Measurements from ENCODE around the gene GAS2L1. TPM values are rescaled to one million over a fixed set of nuclear protein-coding genes. Genes with fewer than 3 reads are reported as not detected.

GAS2L1 gene
- total RNA-seq, 1 donor: 11.6 TPM

GRCh38 chr22:29336751-29337490 lies 30.5 kb downstream of the GAS2L1 start:
- DNase-seq (ENCODE audit: insufficient read length, low spot score, missing footprints): peak; percentile 61
- Histone ChIP-seq H3K27ac (ENCODE audit: low read depth, low read length) (no peak overlapping the region), H3K4me1 (ENCODE audit: insufficient read depth, low read length) (no peaks in the 10 kb centered on the region), H3K9me3 (ENCODE audit: low read depth, low read length) (no peaks in the 10 kb centered on the region), H3K27me3 (ENCODE audit: insufficient read depth, low read length) (no peaks in the 10 kb centered on the region), H2AFZ (ENCODE audit: low read length) (no peak overlapping the region), H3K79me2 (ENCODE audit: insufficient read depth, low read length) (no peaks in the 10 kb centered on the region), H3K4me3 (ENCODE audit: insufficient read depth, low read length) (no peak overlapping the region), H3K4me2 (ENCODE audit: insufficient read depth, low read length) (no peak overlapping the region), H3K36me3 (ENCODE audit: insufficient read depth, low read length) (peaks cover 46% of the 10 kb centered on the region), H4K20me1 (ENCODE audit: insufficient read depth, low read length) (peaks cover 4% of the 10 kb centered on the region)
- no peak for TF ChIP-seq CTCF (IDR thresholded peaks at IDR 0.05; ENCODE audit: extremely low read depth, low read depth, low read length)

GRCh38 chr22:29337631-29338284 lies 31.3 kb downstream of the GAS2L1 start:
- Histone ChIP-seq H3K79me2 (ENCODE audit: insufficient read depth, low read length) (no peaks in the 10 kb centered on the region), H3K36me3 (ENCODE audit: insufficient read depth, low read length) (peaks cover 46% of the 10 kb centered on the region), H3K4me3 (ENCODE audit: insufficient read depth, low read length) (no peak overlapping the region), H3K27me3 (ENCODE audit: insufficient read depth, low read length) (no peaks in the 10 kb centered on the region), H2AFZ (ENCODE audit: low read length) (no peak overlapping the region), H3K4me2 (ENCODE audit: insufficient read depth, low read length) (no peak overlapping the region), H3K4me1 (ENCODE audit: insufficient read depth, low read length) (no peaks in the 10 kb centered on the region), H3K27ac (ENCODE audit: low read depth, low read length) (no peak overlapping the region), H4K20me1 (ENCODE audit: insufficient read depth, low read length) (peaks cover 6% of the 10 kb centered on the region), H3K9me3 (ENCODE audit: low read depth, low read length) (no peaks in the 10 kb centered on the region)
- DNase-seq (ENCODE audit: insufficient read length, low spot score, missing footprints): peak; percentile 71
- TF ChIP-seq CTCF (IDR thresholded peaks at IDR 0.05; ENCODE audit: extremely low read depth, low read depth, low read length): no peak

GRCh38 chr22:29338398-29338797 lies 31.9 kb downstream of the GAS2L1 start:
- Histone ChIP-seq H3K4me1 (ENCODE audit: insufficient read depth, low read length) (no peaks in the 10 kb centered on the region), H3K27ac (ENCODE audit: low read depth, low read length) (no peak overlapping the region), H3K79me2 (ENCODE audit: insufficient read depth, low read length) (no peaks in the 10 kb centered on the region), H3K27me3 (ENCODE audit: insufficient read depth, low read length) (no peaks in the 10 kb centered on the region), H3K4me3 (ENCODE audit: insufficient read depth, low read length) (no peak overlapping the region), H3K9me3 (ENCODE audit: low read depth, low read length) (no peaks in the 10 kb centered on the region), H3K36me3 (ENCODE audit: insufficient read depth, low read length) (peaks cover 51% of the 10 kb centered on the region), H2AFZ (ENCODE audit: low read length) (no peak overlapping the region), H3K4me2 (ENCODE audit: insufficient read depth, low read length) (no peak overlapping the region), H4K20me1 (ENCODE audit: insufficient read depth, low read length) (peaks cover 10% of the 10 kb centered on the region)
- DNase-seq (ENCODE audit: insufficient read length, low spot score, missing footprints): peak; percentile 58
- no peak for TF ChIP-seq CTCF (IDR thresholded peaks at IDR 0.05; ENCODE audit: extremely low read depth, low read depth, low read length)
